ENCODE results near the gene CCDC71L.
"Not testable (repeated sequence)": the region's sequence is repeated elsewhere in the genome, so short reads cannot be mapped to it uniquely, and the experiment has no call there.

Gene CCDC71L

GRCh38 chr7:106683941-106684340 is 23.0 kb upstream of the CCDC71L start:
- DNase-seq, result no peak
- H3K9me3 ChIP-seq (ENCODE audit: severe bottlenecking), result no peaks in the 10 kb centered on the region
- H3K36me3 ChIP-seq, result no peaks in the 10 kb centered on the region
- H3K4me3 ChIP-seq (ENCODE audit: low read depth, low read length), result no peak overlapping the region
- no peak overlapping the region for H3K27ac ChIP-seq
- no peak for TF ChIP-seq CTCF (IDR thresholded peaks at IDR 0.05; ENCODE audit: low read depth, low read length)
- no peaks in the 10 kb centered on the region for H3K27me3 ChIP-seq (ENCODE audit: insufficient read depth, low read depth, severe bottlenecking)

- Histone ChIP-seq H3K27ac (no peak overlapping the region), H3K4me3 (ENCODE audit: low read depth, low read length) (no peak overlapping the region)
- no peak for DNase-seq
These were observed 21.0 kb upstream of the CCDC71L start for GRCh38 chr7:106681815-106682495.

GRCh38 chr7:106679153-106679931 is 18.4 kb upstream of the CCDC71L start:
- no peak for TF ChIP-seq CTCF (IDR thresholded peaks at IDR 0.05; ENCODE audit: low read depth, low read length)
- no peak for DNase-seq

More at GRCh38 chr7:106681815-106682495, 21.0 kb upstream of the CCDC71L start:
- H3K9me3 ChIP-seq (ENCODE audit: severe bottlenecking), result no peaks in the 10 kb centered on the region
- no peaks in the 10 kb centered on the region for H3K27me3 ChIP-seq (ENCODE audit: insufficient read depth, low read depth, severe bottlenecking)
- no peak for TF ChIP-seq CTCF (IDR thresholded peaks at IDR 0.05; ENCODE audit: low read depth, low read length)
- H3K36me3 ChIP-seq, result no peaks in the 10 kb centered on the region

GRCh38 chr7:106678795-106679152 is 17.8 kb upstream of the CCDC71L start:
- no peak overlapping the region for H3K27ac ChIP-seq
- no peak for TF ChIP-seq CTCF (IDR thresholded peaks at IDR 0.05; ENCODE audit: low read depth, low read length)
- H3K27me3 ChIP-seq (ENCODE audit: insufficient read depth, low read depth, severe bottlenecking), result no peaks in the 10 kb centered on the region
- no peak for DNase-seq
- H3K36me3 ChIP-seq, result no peaks in the 10 kb centered on the region
- H3K9me3 ChIP-seq (ENCODE audit: severe bottlenecking), result no peaks in the 10 kb centered on the region
- no peak overlapping the region for H3K4me3 ChIP-seq (ENCODE audit: low read depth, low read length)

More at GRCh38 chr7:106679153-106679931, 18.4 kb upstream of the CCDC71L start:
- Histone ChIP-seq H3K27me3 (ENCODE audit: insufficient read depth, low read depth, severe bottlenecking) (no peaks in the 10 kb centered on the region), H3K27ac (no peak overlapping the region), H3K9me3 (ENCODE audit: severe bottlenecking) (no peaks in the 10 kb centered on the region), H3K36me3 (no peaks in the 10 kb centered on the region), H3K4me3 (ENCODE audit: low read depth, low read length) (no peak overlapping the region)

- not testable (repeated sequence) for H3K4me3 ChIP-seq (ENCODE audit: low read depth, low read length); DNase-seq; H3K36me3 ChIP-seq; H3K27ac ChIP-seq; H3K9me3 ChIP-seq (ENCODE audit: severe bottlenecking); H3K27me3 ChIP-seq (ENCODE audit: insufficient read depth, low read depth, severe bottlenecking)
These were observed 15.5 kb upstream of the CCDC71L start for GRCh38 chr7:106676506-106676905.

- H3K4me3 ChIP-seq (ENCODE audit: low read depth, low read length); H3K9me3 ChIP-seq (ENCODE audit: severe bottlenecking); H3K36me3 ChIP-seq; H3K27ac ChIP-seq; DNase-seq; H3K27me3 ChIP-seq (ENCODE audit: insufficient read depth, low read depth, severe bottlenecking): not testable (repeated sequence)
These were observed 12.7 kb upstream of the CCDC71L start for GRCh38 chr7:106673688-106674087.

- not testable (repeated sequence) for H3K4me3 ChIP-seq (ENCODE audit: low read depth, low read length); H3K27me3 ChIP-seq (ENCODE audit: insufficient read depth, low read depth, severe bottlenecking); H3K9me3 ChIP-seq (ENCODE audit: severe bottlenecking); H3K36me3 ChIP-seq; DNase-seq; H3K27ac ChIP-seq
These were observed 11.0 kb upstream of the CCDC71L start for GRCh38 chr7:106671930-106672329.
